Liver (tissue), 3 donors: ENCODE results near the gene BMP6.

Experiments used
- CTCF ChIP-seq: fragments of 150-350 bp; IDR thresholded peaks from 2 replicates; pipeline ENCODE4 v1.5.1; 2017; ENCODE audit warnings: improper control_type of control experiment, low read depth, low read length; ENCODE audit not compliant: missing input control
- MAX ChIP-seq: IDR thresholded peaks from 2 replicates; pipeline ENCODE4 v1.6.1; 2016; ENCODE audit warnings: antibody characterized with exemption
- REST ChIP-seq: IDR thresholded peaks from 2 replicates; pipeline ENCODE4 v1.6.1; 2016; ENCODE audit warnings: antibody characterized with exemption, mild to moderate bottlenecking
- SP1 ChIP-seq: IDR thresholded peaks from 2 replicates; pipeline ENCODE4 v1.6.1; 2018; ENCODE audit warnings: antibody characterized with exemption, mild to moderate bottlenecking
- ZBTB33 ChIP-seq: IDR thresholded peaks from 2 replicates; pipeline ENCODE4 v1.6.1; 2016; ENCODE audit warnings: antibody characterized with exemption
- donor health status: healthy.
- donor health status: healthy.

GRCh38 chr6:7691675-7692452 lies 34.0 kb upstream of the BMP6 start:
- TF ChIP-seq SP1 = no peak
- no peak for TF ChIP-seq CTCF
- no peak for TF ChIP-seq ZBTB33
- TF ChIP-seq MAX = no peak
- no peak for TF ChIP-seq REST
